ENCODE data around the gene CERS6. TPM values are rescaled to one million over a fixed set of nuclear protein-coding genes. Genes with fewer than 3 reads are reported as not detected.

CERS6 gene
- polyA plus RNA-seq, 3 donors = 7.6 to 17.7 (median 15.6) TPM

DNA sequence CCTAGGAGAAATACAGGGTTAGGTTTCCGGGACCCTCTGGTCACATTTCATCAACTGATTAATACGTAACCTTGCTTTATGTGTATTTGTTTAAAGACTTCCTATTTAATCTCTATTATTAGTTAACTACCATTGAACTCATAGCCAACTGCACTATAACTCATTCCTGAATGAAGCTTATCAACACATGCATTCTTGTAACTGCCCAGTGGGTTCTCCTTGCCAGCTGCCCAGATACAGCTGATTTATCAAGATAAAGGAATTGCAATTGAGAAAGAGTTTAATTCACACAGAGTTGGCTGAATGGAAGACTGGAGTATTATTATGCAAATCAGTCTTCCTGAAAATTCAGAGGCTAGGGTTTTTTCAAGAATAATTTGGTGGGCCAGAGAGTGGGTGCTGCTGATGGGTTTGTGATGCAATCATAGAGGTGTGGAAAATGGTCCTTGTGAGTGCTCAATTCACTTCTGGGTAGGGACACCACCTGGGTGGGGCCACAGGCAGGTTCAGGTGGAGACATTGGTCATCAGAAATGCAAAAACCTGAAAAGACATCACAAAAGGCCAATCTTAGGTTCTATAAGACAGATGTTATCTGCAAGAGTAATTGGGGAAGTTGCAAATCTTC lies 325.2 kb downstream of the CERS6 start:
- Histone ChIP-seq H3K79me2 (ENCODE audit: insufficient read depth, low read length) (no peaks in the 10 kb centered on the region), H3K4me3 (replicated peaks in 1 of 3; ENCODE audit: low read depth in 2 of 3, low read length in 3 of 3) (no peak overlapping the region), H3K36me3 (replicated peaks in 1 of 2; ENCODE audit: control insufficient read depth in 1 of 2, insufficient read depth in 2 of 2, low read length in 2 of 2) (no peaks in the 10 kb centered on the region), H3K9me3 (replicated peaks in 1 of 2; ENCODE audit: control insufficient read depth in 1 of 2, insufficient read depth in 1 of 2, low read length in 2 of 2) (peaks cover 0 to 7% of the 10 kb centered on the region in 2 donors), H3K27me3 (ENCODE audit: control insufficient read depth in 2 of 2, insufficient read depth in 2 of 2, low read length in 2 of 2) (no peaks in the 10 kb centered on the region), H3K27ac (ENCODE audit: low read depth in 1 of 2, low read length in 2 of 2) (no peak overlapping the region), H2AFZ (ENCODE audit: insufficient read depth, low read depth, low read length, poor library complexity, severe bottlenecking) (no peak overlapping the region), H3K4me2 (replicated peaks; ENCODE audit: extremely low read depth, low read length, poor library complexity, severe bottlenecking) (no peak overlapping the region), H3K4me1 (ENCODE audit: control insufficient read depth in 1 of 2, insufficient read depth in 2 of 2, low read length in 2 of 2) (no peaks in the 10 kb centered on the region), H4K20me1 (ENCODE audit: insufficient read depth, low read length) (no peaks in the 10 kb centered on the region), H3K9ac (ENCODE audit: insufficient read depth, low read length, poor library complexity, severe bottlenecking) (no peak overlapping the region)
- no peaks in the 10 kb centered on the region for H3K36me3 Mint-ChIP-seq
- no peak overlapping the region for H3K27ac Mint-ChIP-seq
- intact Hi-C loops (cut with micrococcal nuclease) = no loop called here
- TF ChIP-seq, protein P1, sequence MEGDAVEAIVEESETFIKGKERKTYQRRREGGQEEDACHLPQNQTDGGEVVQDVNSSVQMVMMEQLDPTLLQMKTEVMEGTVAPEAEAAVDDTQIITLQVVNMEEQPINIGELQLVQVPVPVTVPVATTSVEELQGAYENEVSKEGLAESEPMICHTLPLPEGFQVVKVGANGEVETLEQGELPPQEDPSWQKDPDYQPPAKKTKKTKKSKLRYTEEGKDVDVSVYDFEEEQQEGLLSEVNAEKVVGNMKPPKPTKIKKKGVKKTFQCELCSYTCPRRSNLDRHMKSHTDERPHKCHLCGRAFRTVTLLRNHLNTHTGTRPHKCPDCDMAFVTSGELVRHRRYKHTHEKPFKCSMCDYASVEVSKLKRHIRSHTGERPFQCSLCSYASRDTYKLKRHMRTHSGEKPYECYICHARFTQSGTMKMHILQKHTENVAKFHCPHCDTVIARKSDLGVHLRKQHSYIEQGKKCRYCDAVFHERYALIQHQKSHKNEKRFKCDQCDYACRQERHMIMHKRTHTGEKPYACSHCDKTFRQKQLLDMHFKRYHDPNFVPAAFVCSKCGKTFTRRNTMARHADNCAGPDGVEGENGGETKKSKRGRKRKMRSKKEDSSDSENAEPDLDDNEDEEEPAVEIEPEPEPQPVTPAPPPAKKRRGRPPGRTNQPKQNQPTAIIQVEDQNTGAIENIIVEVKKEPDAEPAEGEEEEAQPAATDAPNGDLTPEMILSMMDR (IDR thresholded peaks at IDR 0.05) = no peak
- no peaks in the 10 kb centered on the region for H3K4me1 Mint-ChIP-seq
- DNase-seq = no peak
- WGBS (ENCODE audit: insufficient coverage) = no CpG with 5 or more reads among the region's 2 CpGs
- peaks cover 0 to 2% (median 0%) of the 10 kb centered on the region in 3 donors for H3K27me3 Mint-ChIP-seq (ENCODE audit: low read depth in 3 of 3)
- H3K9me3 Mint-ChIP-seq = peaks cover 0 to 7% (median 3%) of the 10 kb centered on the region in 7 donors
- no peak overlapping the region for H3K4me3 Mint-ChIP-seq

DNA sequence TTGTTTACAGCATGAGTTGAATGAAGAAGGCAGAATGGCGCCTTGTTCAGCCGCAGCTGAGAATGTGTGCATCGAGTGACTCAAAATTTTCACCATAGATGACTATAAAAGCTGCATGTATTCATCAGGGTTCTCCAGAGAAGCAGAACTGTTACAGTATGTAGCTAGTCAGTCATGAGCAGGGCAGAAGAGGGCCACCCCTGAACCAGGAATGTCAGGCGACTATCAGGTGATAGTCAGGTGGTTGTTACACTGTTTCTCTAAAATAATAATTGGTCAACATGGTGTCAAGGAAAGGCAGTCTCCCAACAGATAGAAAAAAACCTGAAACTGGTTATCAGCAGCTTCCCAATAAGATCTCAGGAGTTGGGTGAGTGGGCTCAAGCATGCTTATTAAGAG lies 326.2 kb downstream of the CERS6 start:
- Mint-ChIP-seq H3K9me3 (peaks cover 0 to 3% (median 2%) of the 10 kb centered on the region in 7 donors), H3K4me3 (no peak overlapping the region), H3K4me1 (no peaks in the 10 kb centered on the region), H3K27ac (no peak overlapping the region), H3K36me3 (no peaks in the 10 kb centered on the region), H3K27me3 (ENCODE audit: low read depth in 3 of 3) (peaks cover 0 to 2% (median 0%) of the 10 kb centered on the region in 3 donors)
- Histone ChIP-seq H3K27me3 (ENCODE audit: control insufficient read depth in 2 of 2, insufficient read depth in 2 of 2, low read length in 2 of 2) (no peaks in the 10 kb centered on the region), H3K4me3 (replicated peaks in 1 of 3; ENCODE audit: low read depth in 2 of 3, low read length in 3 of 3) (no peak overlapping the region), H4K20me1 (ENCODE audit: insufficient read depth, low read length) (no peaks in the 10 kb centered on the region), H2AFZ (ENCODE audit: insufficient read depth, low read depth, low read length, poor library complexity, severe bottlenecking) (no peak overlapping the region), H3K4me2 (replicated peaks; ENCODE audit: extremely low read depth, low read length, poor library complexity, severe bottlenecking) (no peak overlapping the region), H3K4me1 (ENCODE audit: control insufficient read depth in 1 of 2, insufficient read depth in 2 of 2, low read length in 2 of 2) (no peaks in the 10 kb centered on the region), H3K79me2 (ENCODE audit: insufficient read depth, low read length) (no peaks in the 10 kb centered on the region), H3K27ac (ENCODE audit: low read depth in 1 of 2, low read length in 2 of 2) (no peak overlapping the region), H3K9ac (ENCODE audit: insufficient read depth, low read length, poor library complexity, severe bottlenecking) (no peak overlapping the region), H3K36me3 (replicated peaks in 1 of 2; ENCODE audit: control insufficient read depth in 1 of 2, insufficient read depth in 2 of 2, low read length in 2 of 2) (no peaks in the 10 kb centered on the region), H3K9me3 (replicated peaks in 1 of 2; ENCODE audit: control insufficient read depth in 1 of 2, insufficient read depth in 1 of 2, low read length in 2 of 2) (no peaks in the 10 kb centered on the region)
- no peak for DNase-seq
- 100% methylated on average over 3 of the region's 4 CpGs for WGBS (ENCODE audit: insufficient coverage)
- intact Hi-C loops (cut with micrococcal nuclease) = no loop called here
- TF ChIP-seq, protein P1 (IDR thresholded peaks at IDR 0.05) = no peak
